ENCODE measurements around the gene ACIN1.

GRCh38 chr14:23071244-23071920 lies 23.6 kb downstream of the ACIN1 start:
- TF ChIP-seq POLR2A (IDR thresholded peaks at IDR 0.05), result no peak
- TF ChIP-seq CTCF (IDR thresholded peaks at IDR 0.05), result no peak

All from testis (tissue), 2 donors.